Glutamatergic neuron (in vitro differentiated cells): ENCODE results near the gene MAP3K21. TPM values are rescaled to one million over a fixed set of nuclear protein-coding genes. Genes with fewer than 3 reads are reported as not detected.

Source experiments
- DNase-seq: peaks from one replicate; pipeline ENCODE4 v3.0.0; 2022
- H3K27ac Mint-ChIP-seq: one replicate; pipeline ENCODE4 v1.8.0; 2020; ENCODE audit warnings: mild to moderate bottlenecking, mixed read lengths, inconsistent platforms; ENCODE audit not compliant: unreplicated experiment
- H3K27me3 Mint-ChIP-seq: one replicate; pipeline ENCODE4 v1.8.0; 2020; ENCODE audit warnings: mild to moderate bottlenecking, moderate library complexity, mixed read lengths, inconsistent platforms; ENCODE audit not compliant: unreplicated experiment
- H3K36me3 Mint-ChIP-seq: one replicate; pipeline ENCODE4 v1.8.0; 2020; ENCODE audit warnings: mild to moderate bottlenecking, mixed read lengths, inconsistent platforms; ENCODE audit not compliant: unreplicated experiment
- H3K4me1 Mint-ChIP-seq: one replicate; pipeline ENCODE4 v1.8.0; 2020; ENCODE audit warnings: mild to moderate bottlenecking, low read depth, mixed read lengths, inconsistent platforms; ENCODE audit not compliant: unreplicated experiment
- H3K4me3 Mint-ChIP-seq: one replicate; pipeline ENCODE4 v1.8.0; 2020; ENCODE audit warnings: mild to moderate bottlenecking, mixed read lengths, inconsistent platforms; ENCODE audit not compliant: unreplicated experiment
- H3K9me3 Mint-ChIP-seq: one replicate; pipeline ENCODE4 v1.8.0; 2020; ENCODE audit warnings: mild to moderate bottlenecking, moderate library complexity, mixed read lengths, inconsistent platforms; ENCODE audit not compliant: unreplicated experiment
- total RNA-seq: library from RNA; stranded (reverse); fragmentation: NEBNext Ultra II Directional; extraction: Animal tissue kit (Norgen Biotek cat#: 25700); gene quantifications from one replicate; pipeline ENCODE4 v1.2.1, GENCODE V29; 2021; ENCODE audit not compliant: unreplicated experiment
- TF ChIP-seq, protein P1 (sequence below): fragments of 200-600 bp; sonication (generic); IDR thresholded peaks from one replicate; pipeline ENCODE4 v1.5.0; 2021; ENCODE audit not compliant: partially characterized antibody, unreplicated experiment

MAP3K21 gene
- total RNA-seq, 1 donor from 2014 or later, result 0.25 TPM

DNA sequence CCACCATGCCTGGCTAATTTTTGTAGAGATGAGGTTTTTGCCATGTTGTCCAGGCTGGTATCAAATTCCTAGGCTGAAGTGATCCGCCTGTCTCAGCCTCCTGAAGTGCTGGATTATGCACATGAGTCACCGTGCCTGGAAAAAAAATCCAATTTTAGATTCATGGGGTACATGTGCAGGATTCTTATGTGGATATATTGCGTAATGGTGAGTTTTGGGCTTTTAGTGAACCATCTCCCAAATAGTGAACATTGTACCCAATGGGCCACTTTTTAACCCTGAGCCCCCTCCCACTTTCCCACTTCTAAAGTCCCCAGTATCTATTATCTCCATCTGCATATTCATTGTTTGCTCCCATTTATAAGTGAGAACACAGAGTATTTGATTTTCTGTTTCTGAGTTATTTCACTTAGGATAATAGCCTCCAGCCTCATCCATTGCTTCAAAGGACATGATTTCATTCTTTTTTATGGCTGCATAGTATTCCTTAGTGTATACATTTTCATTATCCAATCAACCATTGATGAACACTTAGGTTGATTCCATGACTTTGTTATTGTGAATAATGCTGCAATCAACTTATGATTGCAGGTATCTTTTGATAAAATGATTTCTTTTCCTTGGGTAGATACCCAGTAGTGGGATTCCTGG lies 104.4 kb downstream of the MAP3K21 start:
- no peak overlapping the region for H3K27ac Mint-ChIP-seq
- H3K4me3 Mint-ChIP-seq, result no peak overlapping the region
- DNase-seq, result no peak
- TF ChIP-seq, protein P1, sequence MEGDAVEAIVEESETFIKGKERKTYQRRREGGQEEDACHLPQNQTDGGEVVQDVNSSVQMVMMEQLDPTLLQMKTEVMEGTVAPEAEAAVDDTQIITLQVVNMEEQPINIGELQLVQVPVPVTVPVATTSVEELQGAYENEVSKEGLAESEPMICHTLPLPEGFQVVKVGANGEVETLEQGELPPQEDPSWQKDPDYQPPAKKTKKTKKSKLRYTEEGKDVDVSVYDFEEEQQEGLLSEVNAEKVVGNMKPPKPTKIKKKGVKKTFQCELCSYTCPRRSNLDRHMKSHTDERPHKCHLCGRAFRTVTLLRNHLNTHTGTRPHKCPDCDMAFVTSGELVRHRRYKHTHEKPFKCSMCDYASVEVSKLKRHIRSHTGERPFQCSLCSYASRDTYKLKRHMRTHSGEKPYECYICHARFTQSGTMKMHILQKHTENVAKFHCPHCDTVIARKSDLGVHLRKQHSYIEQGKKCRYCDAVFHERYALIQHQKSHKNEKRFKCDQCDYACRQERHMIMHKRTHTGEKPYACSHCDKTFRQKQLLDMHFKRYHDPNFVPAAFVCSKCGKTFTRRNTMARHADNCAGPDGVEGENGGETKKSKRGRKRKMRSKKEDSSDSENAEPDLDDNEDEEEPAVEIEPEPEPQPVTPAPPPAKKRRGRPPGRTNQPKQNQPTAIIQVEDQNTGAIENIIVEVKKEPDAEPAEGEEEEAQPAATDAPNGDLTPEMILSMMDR, result no peak
- no peaks in the 10 kb centered on the region for H3K36me3 Mint-ChIP-seq
- no peaks in the 10 kb centered on the region for H3K4me1 Mint-ChIP-seq
- no peaks in the 10 kb centered on the region for H3K27me3 Mint-ChIP-seq
- H3K9me3 Mint-ChIP-seq, result no peaks in the 10 kb centered on the region

DNA sequence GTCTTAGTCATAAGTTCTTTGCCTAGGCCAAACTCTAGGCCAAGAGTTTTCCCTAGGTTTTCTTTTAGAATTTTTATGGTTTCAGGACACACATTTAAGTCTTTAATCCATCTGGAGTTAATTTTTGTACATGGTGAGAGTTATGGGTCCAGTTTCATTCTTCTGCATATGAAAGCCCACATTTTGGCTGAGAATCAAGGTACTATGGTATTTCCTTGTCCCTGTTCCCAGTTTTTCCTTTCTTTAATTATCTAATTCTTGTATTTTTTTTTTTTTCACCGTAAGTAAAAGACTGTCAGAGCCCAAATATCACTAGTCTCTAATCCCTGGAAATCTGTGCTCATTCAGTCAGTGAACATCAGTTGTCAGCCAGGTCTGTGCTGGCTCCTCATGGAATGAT lies 105.4 kb downstream of the MAP3K21 start:
- Mint-ChIP-seq H3K4me1 (no peaks in the 10 kb centered on the region), H3K4me3 (no peak overlapping the region), H3K9me3 (no peaks in the 10 kb centered on the region), H3K27me3 (no peaks in the 10 kb centered on the region), H3K27ac (no peak overlapping the region), H3K36me3 (no peaks in the 10 kb centered on the region)
- TF ChIP-seq, protein P1, result no peak
- no peak for DNase-seq

DNA sequence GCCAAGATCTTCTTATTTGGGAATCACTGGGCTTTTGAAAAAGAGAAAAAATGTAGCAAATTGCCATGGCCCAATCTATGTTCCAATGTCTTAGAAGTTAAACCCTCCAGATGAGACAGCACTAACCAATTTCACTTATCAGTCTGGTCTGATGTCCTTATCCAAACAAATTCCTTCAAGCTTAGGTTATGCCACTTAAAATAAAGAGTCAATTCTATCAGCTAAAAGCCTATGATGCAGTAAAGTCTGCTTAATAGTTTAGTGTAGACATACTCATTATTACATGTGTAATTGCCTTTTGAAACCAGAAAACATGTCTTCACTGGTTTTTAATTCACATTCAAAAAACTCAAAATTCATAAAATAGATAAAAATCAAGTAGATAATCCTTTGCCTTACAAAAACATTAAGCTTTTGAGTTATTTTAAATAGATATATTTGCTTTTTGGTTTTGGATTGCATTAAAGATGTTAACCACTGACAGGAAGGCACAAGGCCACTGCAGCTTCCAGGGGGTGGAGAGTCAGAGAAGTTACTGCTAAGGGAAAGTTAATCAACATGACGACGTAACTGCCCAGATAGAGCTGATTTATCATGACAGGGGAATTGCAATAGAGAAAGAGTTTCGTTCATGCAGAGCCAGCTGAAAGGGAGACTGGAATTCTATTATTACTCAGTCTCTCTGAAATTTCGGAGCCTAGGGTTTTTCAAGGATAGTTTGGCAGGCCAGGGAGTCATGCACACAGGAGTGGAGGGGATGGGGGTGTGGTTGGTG lies 106.1 kb downstream of the MAP3K21 start:
- Mint-ChIP-seq H3K4me3 (no peak overlapping the region), H3K27me3 (no peaks in the 10 kb centered on the region), H3K27ac (no peak overlapping the region), H3K9me3 (no peaks in the 10 kb centered on the region), H3K4me1 (no peaks in the 10 kb centered on the region), H3K36me3 (no peaks in the 10 kb centered on the region)
- TF ChIP-seq, protein P1, result no peak
- no peak for DNase-seq

Other genes starting within 250 kb of the MAP3K21 start
- gene PCNX2, start 32.0 kb upstream of the MAP3K21 start, total RNA-seq, result 44.5 TPM